Fibroblast of the aortic adventitia (primary cell): ENCODE measurements around the gene ANKRD13B. TPM values are rescaled to one million over a fixed set of nuclear protein-coding genes. Genes with fewer than 3 reads are reported as not detected.

Experiments
- DNase-seq: peaks from one replicate; pipeline ENCODE4 v3.0.0-alpha.2; 2010; ENCODE audit warnings: low read depth
- H3K4me3 ChIP-seq: 2 replicates; pipeline ENCODE4 v1.5.1; 2011; ENCODE audit warnings: low read depth, mild to moderate bottlenecking, control low read depth, low read length, moderate library complexity
- CTCF ChIP-seq: IDR thresholded peaks from 2 replicates; pipeline ENCODE4 v1.5.1; 2011; ENCODE audit warnings: mild to moderate bottlenecking, low read length, control low read depth, inconsistent platforms; ENCODE audit not compliant: insufficient read depth
- total RNA-seq: library from RNA; depleted of rRNA; stranded (reverse); fragments of >200 nt; gene quantifications from 2 replicates; pipeline ENCODE4 v1.2.3, GENCODE V29; 2012; ENCODE audit warnings: low replicate concordance

The ANKRD13B gene
- total RNA-seq, 1 donor, result 14.0 TPM

GRCh38 chr17:29590411-29591145 is 2.4 kb upstream of the ANKRD13B start:
- DNase-seq, result peak; percentile 66
- peak overlapping the region; percentile 66 for H3K4me3 ChIP-seq
- TF ChIP-seq CTCF, result no peak

DNA sequence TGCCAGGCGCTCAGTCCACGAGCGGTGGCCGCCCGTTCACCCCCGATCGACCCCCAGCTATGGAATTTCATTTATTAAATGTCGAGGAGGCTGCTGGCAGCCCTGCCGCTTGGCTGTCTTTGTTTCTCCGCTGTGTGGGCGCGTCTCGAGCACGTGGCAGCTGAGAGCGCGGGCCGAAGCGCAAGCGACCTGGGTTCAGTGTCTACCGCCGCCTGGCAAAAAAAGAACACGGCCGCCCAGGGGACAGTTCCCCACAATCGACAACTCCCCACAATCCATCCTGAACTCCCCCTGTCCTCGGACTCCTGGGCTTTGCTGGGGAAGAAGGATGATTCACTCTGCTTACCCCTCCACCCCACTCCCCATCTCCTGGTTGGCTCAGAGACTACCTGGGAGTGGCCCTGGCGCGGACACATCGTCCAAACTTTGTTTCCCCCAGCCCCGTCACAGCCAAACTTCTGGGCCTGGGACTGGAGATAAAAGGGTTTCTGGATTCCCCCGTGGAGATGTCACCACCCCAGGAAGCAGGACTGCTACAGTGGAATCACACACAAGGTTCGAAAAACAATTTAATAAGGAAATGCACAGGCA is 1.7 kb upstream of the ANKRD13B start:
- H3K4me3 ChIP-seq, result peak overlapping the region; percentile 38
- no peak for TF ChIP-seq CTCF
- DNase-seq, result peak; percentile 72

DNA sequence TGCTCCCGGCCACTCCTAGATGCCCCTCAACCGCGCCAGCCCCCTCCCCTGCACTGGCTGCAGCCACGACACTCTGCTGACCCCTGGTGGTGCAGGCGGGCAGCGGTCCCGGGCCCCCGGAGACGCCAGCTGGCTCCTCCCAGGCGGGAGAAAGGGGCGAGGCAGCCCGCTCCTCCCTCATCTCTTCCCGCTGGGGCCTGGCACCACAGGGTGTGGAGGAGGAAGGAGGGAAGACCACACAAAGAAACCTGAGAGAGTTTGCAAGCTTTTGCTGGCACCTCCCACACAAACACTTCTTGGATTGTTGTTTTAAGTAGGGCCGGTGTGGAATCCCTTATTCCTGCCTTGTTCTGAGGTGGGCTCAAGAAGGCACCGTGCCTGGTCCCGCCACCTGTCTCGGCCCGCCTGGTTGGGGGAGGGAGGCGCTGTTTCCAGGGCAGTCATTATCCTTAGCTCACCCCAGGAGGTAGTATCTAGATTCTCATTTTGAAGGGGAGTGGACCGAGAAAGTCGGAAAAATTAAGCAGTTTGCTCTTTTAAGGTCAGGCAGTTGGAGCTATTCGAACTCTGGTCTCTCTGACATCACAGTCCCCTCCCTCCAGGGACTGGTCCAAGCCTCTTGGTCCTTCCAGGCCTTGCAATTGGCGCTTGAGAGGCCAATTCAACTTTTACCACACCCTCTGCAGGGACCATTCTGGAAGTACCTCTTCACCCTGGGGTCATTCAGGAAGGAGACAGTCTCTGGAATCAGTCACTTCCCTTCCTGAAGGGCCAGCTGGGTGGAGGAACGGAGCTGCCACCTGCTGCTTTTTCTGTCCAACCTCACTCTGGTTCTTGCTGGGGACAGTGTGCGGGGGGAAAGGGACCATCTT is 959 bp upstream of the ANKRD13B start:
- no peak for DNase-seq
- peak overlapping the region; percentile 38 for H3K4me3 ChIP-seq
- TF ChIP-seq CTCF, result peak; percentile 97

DNA sequence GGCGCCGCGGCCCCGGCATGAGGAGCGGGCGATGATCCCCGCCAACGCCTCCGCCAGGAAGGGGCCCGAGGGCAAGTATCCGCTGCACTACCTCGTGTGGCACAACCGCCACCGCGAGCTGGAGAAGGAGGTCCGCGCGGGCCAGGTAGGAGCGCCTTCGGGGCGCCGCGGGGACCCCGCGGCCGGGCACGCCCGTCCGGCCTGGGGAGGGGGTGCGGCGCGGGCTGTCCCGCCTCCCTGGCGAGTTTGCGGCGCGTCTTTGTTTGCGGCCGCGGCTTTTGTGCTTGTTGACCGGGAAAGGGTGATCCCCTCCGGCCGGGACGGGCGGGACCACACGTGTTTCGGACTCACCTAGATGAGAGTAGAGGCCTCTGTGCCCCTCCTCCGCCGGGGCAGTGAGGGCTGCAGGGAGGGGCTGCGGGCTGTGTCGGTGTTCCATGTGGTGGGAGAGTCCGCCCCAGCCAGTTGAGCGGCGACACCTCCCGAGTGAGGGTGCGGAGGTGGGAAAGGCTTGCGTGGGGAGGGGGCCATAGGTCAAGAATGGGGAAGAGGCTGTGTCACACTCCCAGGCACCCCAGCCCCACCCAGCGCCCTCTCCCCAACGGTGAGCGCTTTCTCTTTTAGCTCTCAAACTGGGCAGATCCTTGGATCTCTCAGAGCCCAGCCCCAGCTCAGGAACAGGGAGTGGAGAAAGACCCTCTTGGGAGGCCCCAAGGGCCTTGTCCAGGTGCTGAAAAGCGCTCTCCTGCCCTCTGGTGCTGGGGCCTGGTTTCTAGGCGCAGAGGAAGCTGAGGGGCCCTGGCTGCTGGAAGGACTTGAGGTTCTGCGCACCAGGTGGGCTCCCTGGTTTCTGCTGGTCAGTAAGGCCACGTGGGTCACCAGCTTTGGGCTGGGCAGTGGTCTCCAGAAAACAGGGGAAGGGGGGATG is 923 bp downstream of the ANKRD13B start:
- no peak for DNase-seq
- peak; percentile 21 for TF ChIP-seq CTCF
- H3K4me3 ChIP-seq, result peak overlapping the region; percentile 69

DNA sequence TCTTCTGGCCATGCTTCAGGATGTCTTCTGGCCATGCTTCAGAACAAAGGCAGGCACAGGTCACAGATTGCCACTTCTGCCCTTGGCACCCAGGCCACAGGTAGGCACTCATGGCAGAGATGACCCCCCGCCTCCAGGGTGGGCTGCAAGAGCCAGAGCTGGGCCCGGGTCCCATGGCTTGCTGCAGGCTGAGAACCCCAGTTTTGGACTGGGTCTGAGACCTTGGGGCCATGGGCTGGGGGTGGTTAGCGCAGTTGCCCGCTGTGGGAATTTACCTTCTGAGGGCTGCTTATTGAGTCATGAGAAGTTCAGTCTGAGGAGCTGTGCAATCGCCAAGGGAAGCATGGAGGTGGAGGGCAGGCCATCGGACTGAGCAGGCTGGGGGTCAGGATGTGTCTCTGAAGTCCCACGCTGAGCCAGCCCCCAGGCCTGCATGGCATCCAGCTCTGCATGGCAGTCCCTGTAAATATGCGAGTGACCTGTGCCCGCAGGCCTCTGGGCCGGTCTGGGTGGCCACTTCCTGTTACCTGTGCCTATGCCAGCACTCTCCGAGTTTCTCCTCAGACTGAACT is 1.7 kb downstream of the ANKRD13B start:
- DNase-seq, result no peak
- H3K4me3 ChIP-seq, result peak overlapping the region; percentile 69
- no peak for TF ChIP-seq CTCF
